ENCODE results near the gene POTEF.
A peak's percentile ranks its signal among the peaks of the same experiment; 100 is the strongest.
"Not testable (repeated sequence)": the region's sequence is repeated elsewhere in the genome, so short reads cannot be mapped to it uniquely, and the experiment has no call there.

The POTEF gene

GRCh38 chr2:130152136-130152815, 23.3 kb upstream of the POTEF start:
- not testable (repeated sequence) for DNase-seq

- DNase-seq = not testable (repeated sequence)
These were observed 22.1 kb upstream of the POTEF start for GRCh38 chr2:130151145-130151512.

- no peak for DNase-seq
These were observed 21.4 kb upstream of the POTEF start for GRCh38 chr2:130150181-130151144.

GRCh38 chr2:130148515-130148914, 19.5 kb upstream of the POTEF start:
- DNase-seq = not testable (repeated sequence)

- DNase-seq = peak; percentile 13 to 43 (median 20)
These were observed 16.0 kb upstream of the POTEF start, which contains the start of gene CCDC74B for GRCh38 chr2:130145006-130145414. CCDC74B (minus strand) TSS chr2:130145112; CDS start chr2:130144996, 116 bp downstream.

- peak in 1 of 6 experiments; percentile 4 for DNase-seq
These were observed 14.4 kb upstream of the POTEF start for GRCh38 chr2:130143266-130144039.

- DNase-seq = not testable (repeated sequence)
These were observed 13.6 kb upstream of the POTEF start for GRCh38 chr2:130142396-130143265.

GRCh38 chr2:130141645-130142370, 12.8 kb upstream of the POTEF start:
- DNase-seq = not testable (repeated sequence)

- DNase-seq = not testable (repeated sequence)
These were observed 12.0 kb upstream of the POTEF start for GRCh38 chr2:130141002-130141401.

- not testable (repeated sequence) for DNase-seq
These were observed 11.5 kb upstream of the POTEF start for GRCh38 chr2:130140516-130140915.

GRCh38 chr2:130139331-130140280, 10.6 kb upstream of the POTEF start:
- not testable (repeated sequence) for DNase-seq

GRCh38 chr2:130138841-130139251, 9.8 kb upstream of the POTEF start:
- DNase-seq = not testable (repeated sequence)

- DNase-seq = not testable (repeated sequence)
These were observed 9.3 kb upstream of the POTEF start for GRCh38 chr2:130138326-130138725.

- not testable (repeated sequence) for DNase-seq
These were observed 8.1 kb upstream of the POTEF start for GRCh38 chr2:130137118-130137517.

GRCh38 chr2:130136546-130136945, 7.5 kb upstream of the POTEF start:
- not testable (repeated sequence) for DNase-seq

GRCh38 chr2:130135692-130136541, 6.9 kb upstream of the POTEF start:
- DNase-seq = no peak

- not testable (repeated sequence) for DNase-seq
These were observed 558 bp downstream of the POTEF start for GRCh38 chr2:130128464-130128863.

- not testable (repeated sequence) for DNase-seq
These were observed 1.3 kb downstream of the POTEF start for GRCh38 chr2:130127726-130128125.

- DNase-seq = not testable (repeated sequence)
These were observed 8.1 kb downstream of the POTEF start for GRCh38 chr2:130120924-130121323.
